OCI-LY3 (cell line): ENCODE data around the gene IPO11.

Experiments
- H2AFZ ChIP-seq: fragments of 200-600, 300-600 bp; shearing (Covaris generic); 2 replicates; pipeline ENCODE4 v1.6.0; 2014; ENCODE audit warnings: antibody characterized with exemption, low read depth, low read length
- H3K27ac ChIP-seq: fragments of 200-600, 300-600 bp; sonication (generic); 2 replicates; pipeline ENCODE4 v1.5.1; 2014; ENCODE audit warnings: mild to moderate bottlenecking, low read length, moderate library complexity, mixed read lengths
- H3K27me3 ChIP-seq: fragments of 200-600, 300-600 bp; sonication (generic); 2 replicates; pipeline ENCODE4 v1.6.1; 2014; ENCODE audit warnings: low read depth, low read length, mixed read lengths
- H3K36me3 ChIP-seq: fragments of 200-600, 300-600 bp; sonication (generic); replicated peaks from 2 replicates; pipeline ENCODE3; 2014; ENCODE audit warnings: low read depth, low read length, mixed read lengths
- H3K4me1 ChIP-seq: fragments of 300-600, 200-600 bp; sonication (generic); 2 replicates; pipeline ENCODE4 v1.6.1; 2014; ENCODE audit warnings: low read length, mixed read lengths
- H3K4me2 ChIP-seq: fragments of 200-600, 300-600 bp; sonication (generic); 2 replicates; pipeline ENCODE4 v1.6.1; 2014; ENCODE audit warnings: low read length, mixed read lengths
- H3K4me3 ChIP-seq: fragments of 300-600, 200-600 bp; sonication (generic); 2 replicates; pipeline ENCODE4 v1.5.1; 2014; ENCODE audit warnings: antibody characterized with exemption, mild to moderate bottlenecking, low read length, moderate library complexity
- H3K79me2 ChIP-seq: fragments of 300-600, 200-600 bp; shearing (Covaris generic); 2 replicates; pipeline ENCODE4 v1.6.1; 2014; ENCODE audit warnings: mild to moderate bottlenecking, low read length, mixed read lengths
- H3K9ac ChIP-seq: fragments of 300-600, 200-600 bp; shearing (Covaris generic); 2 replicates; pipeline ENCODE4 v1.6.0; 2014; ENCODE audit warnings: mild to moderate bottlenecking, low read length, moderate library complexity
- H3K9me3 ChIP-seq: fragments of 200-600, 300-600 bp; shearing (Covaris generic); 2 replicates; pipeline ENCODE4 v1.6.1; 2014; ENCODE audit warnings: low read length, mixed read lengths; ENCODE audit not compliant: insufficient read depth
- H4K20me1 ChIP-seq: fragments of 200-600, 300-600 bp; sonication (generic); 2 replicates; pipeline ENCODE4 v1.6.1; 2016; ENCODE audit warnings: low read length, mixed read lengths; ENCODE audit not compliant: insufficient read depth
- EZH2phosphoT487 ChIP-seq: fragments of 200-600 bp; shearing (Covaris generic); IDR thresholded peaks from 2 replicates; pipeline ENCODE4 v1.6.1; 2018; ENCODE audit warnings: antibody characterized with exemption, mixed run types, low read depth
- TF ChIP-seq, protein P1 (sequence below): fragments of 200-600, 300-600 bp; sonication (generic); IDR thresholded peaks from 2 replicates; pipeline ENCODE4 v1.5.1; 2014; ENCODE audit warnings: antibody characterized with exemption, low read length, low read depth

The IPO11 gene

GRCh38 chr5:62600560-62601252 lies 188.1 kb downstream of the IPO11 start:
- H3K27me3 ChIP-seq: no peaks in the 10 kb centered on the region
- H3K9ac ChIP-seq: no peak overlapping the region
- no peaks in the 10 kb centered on the region for H3K9me3 ChIP-seq
- H3K79me2 ChIP-seq: no peaks in the 10 kb centered on the region
- no peaks in the 10 kb centered on the region for H3K36me3 ChIP-seq
- TF ChIP-seq, protein P1, sequence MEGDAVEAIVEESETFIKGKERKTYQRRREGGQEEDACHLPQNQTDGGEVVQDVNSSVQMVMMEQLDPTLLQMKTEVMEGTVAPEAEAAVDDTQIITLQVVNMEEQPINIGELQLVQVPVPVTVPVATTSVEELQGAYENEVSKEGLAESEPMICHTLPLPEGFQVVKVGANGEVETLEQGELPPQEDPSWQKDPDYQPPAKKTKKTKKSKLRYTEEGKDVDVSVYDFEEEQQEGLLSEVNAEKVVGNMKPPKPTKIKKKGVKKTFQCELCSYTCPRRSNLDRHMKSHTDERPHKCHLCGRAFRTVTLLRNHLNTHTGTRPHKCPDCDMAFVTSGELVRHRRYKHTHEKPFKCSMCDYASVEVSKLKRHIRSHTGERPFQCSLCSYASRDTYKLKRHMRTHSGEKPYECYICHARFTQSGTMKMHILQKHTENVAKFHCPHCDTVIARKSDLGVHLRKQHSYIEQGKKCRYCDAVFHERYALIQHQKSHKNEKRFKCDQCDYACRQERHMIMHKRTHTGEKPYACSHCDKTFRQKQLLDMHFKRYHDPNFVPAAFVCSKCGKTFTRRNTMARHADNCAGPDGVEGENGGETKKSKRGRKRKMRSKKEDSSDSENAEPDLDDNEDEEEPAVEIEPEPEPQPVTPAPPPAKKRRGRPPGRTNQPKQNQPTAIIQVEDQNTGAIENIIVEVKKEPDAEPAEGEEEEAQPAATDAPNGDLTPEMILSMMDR: no peak
- TF ChIP-seq EZH2phosphoT487: no peak
- H4K20me1 ChIP-seq: no peaks in the 10 kb centered on the region
- H3K4me1 ChIP-seq: peaks cover 7% of the 10 kb centered on the region; the same call in 1 of the 2 replicates
- H3K4me3 ChIP-seq: no peak overlapping the region
- H3K27ac ChIP-seq: no peak overlapping the region
- H2AFZ ChIP-seq: no peak overlapping the region
- no peak overlapping the region for H3K4me2 ChIP-seq

- TF ChIP-seq, protein P1: no peak
- TF ChIP-seq EZH2phosphoT487: no peak
- H3K4me1 ChIP-seq: no peaks in the 10 kb centered on the region
- no peak overlapping the region for H3K4me3 ChIP-seq
- H3K36me3 ChIP-seq: no peaks in the 10 kb centered on the region
- H3K27me3 ChIP-seq: no peaks in the 10 kb centered on the region
- H3K79me2 ChIP-seq: no peaks in the 10 kb centered on the region
- no peak overlapping the region for H3K27ac ChIP-seq
- no peak overlapping the region for H3K4me2 ChIP-seq
- no peaks in the 10 kb centered on the region for H3K9me3 ChIP-seq
- no peak overlapping the region for H2AFZ ChIP-seq
- no peaks in the 10 kb centered on the region for H4K20me1 ChIP-seq
- no peak overlapping the region for H3K9ac ChIP-seq
Observed at GRCh38 chr5:62603934-62604333, 191.4 kb downstream of the IPO11 start.

DNA sequence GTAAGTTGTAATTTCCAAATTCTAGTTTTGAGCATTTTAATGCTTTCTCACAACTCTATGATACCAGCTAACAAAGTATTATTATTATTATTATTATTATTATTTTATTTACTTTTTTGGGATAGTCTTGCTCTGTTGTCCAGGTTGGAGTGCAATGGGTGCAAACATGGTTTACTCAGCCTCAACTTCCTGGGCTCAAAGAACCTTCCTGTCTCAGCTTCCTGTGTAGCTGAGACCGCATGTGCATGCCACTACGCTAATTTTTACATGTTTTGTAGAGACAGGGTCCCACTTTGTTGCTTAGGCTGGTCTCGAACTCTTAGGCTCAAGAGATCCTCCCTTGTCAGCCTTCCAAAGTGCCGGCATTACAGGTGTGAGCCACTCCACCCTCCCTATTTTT lies 193.1 kb downstream of the IPO11 start:
- Histone ChIP-seq H4K20me1 (no peaks in the 10 kb centered on the region), H2AFZ (no peak overlapping the region), H3K4me2 (no peak overlapping the region), H3K9me3 (no peaks in the 10 kb centered on the region), H3K4me3 (no peak overlapping the region), H3K27ac (no peak overlapping the region), H3K9ac (no peak overlapping the region), H3K36me3 (no peaks in the 10 kb centered on the region), H3K4me1 (no peaks in the 10 kb centered on the region), H3K27me3 (no peaks in the 10 kb centered on the region), H3K79me2 (no peaks in the 10 kb centered on the region)
- TF ChIP-seq EZH2phosphoT487: no peak
- TF ChIP-seq, protein P1: no peak

DNA sequence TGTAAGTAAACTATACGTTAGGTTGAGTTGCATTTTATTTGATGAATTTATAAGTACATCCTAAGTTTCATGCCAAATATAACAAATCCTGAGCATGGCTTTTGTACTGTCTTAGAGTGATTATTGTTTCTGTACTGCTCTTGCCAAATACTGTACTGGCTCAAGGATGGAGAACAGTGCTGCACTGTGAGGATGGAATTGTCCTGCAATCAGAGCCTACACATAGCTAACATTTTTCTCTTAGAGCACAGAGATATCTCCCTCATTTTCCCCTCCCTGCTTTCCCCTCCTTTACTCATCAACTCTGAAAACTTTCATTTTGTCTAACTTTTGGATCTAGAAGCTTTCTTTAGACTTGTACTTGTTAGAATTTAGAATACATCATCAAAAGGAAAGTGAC lies 194.3 kb downstream of the IPO11 start:
- H3K9me3 ChIP-seq: no peaks in the 10 kb centered on the region
- H3K4me3 ChIP-seq: no peak overlapping the region
- H3K27ac ChIP-seq: no peak overlapping the region
- H3K9ac ChIP-seq: no peak overlapping the region
- H4K20me1 ChIP-seq: no peaks in the 10 kb centered on the region
- H3K27me3 ChIP-seq: no peaks in the 10 kb centered on the region
- H3K79me2 ChIP-seq: no peaks in the 10 kb centered on the region
- H3K36me3 ChIP-seq: no peaks in the 10 kb centered on the region
- no peaks in the 10 kb centered on the region for H3K4me1 ChIP-seq
- H2AFZ ChIP-seq: no peak overlapping the region
- no peak for TF ChIP-seq EZH2phosphoT487
- TF ChIP-seq, protein P1: no peak
- no peak overlapping the region for H3K4me2 ChIP-seq
